Inferior parietal cortex (tissue), 1 donor: ENCODE data around the gene SDK2.

Experiments
- DNase-seq: peaks from one replicate; pipeline ENCODE4 v3.0.0-alpha.2; 2016; ENCODE audit errors: extremely low spot score

Gene SDK2

GRCh38 chr17:73506470-73507435, 137.5 kb downstream of the SDK2 start:
- DNase-seq = no peak

DNA sequence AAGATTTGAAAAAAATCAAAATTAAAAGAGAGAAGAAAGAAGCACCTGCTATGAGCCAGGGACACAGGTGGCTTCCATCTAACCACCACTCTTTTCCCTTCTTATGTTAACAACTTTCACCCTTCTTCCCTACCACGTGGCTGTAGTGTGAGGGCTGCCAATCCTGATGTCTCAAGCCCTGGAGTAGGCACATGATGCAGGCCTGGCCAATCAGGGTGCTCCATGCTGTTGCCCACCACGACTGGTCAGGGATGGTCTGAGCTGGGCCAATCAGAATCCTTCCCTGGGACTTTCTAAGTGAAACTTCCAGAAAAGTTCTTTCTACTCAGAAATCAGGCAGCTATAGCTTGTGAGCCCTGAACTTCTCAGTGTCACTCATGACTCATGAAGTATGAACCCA, 140.7 kb downstream of the SDK2 start:
- DNase-seq = no peak

GRCh38 chr17:73500414-73500999, 143.7 kb downstream of the SDK2 start:
- DNase-seq = no peak

DNA sequence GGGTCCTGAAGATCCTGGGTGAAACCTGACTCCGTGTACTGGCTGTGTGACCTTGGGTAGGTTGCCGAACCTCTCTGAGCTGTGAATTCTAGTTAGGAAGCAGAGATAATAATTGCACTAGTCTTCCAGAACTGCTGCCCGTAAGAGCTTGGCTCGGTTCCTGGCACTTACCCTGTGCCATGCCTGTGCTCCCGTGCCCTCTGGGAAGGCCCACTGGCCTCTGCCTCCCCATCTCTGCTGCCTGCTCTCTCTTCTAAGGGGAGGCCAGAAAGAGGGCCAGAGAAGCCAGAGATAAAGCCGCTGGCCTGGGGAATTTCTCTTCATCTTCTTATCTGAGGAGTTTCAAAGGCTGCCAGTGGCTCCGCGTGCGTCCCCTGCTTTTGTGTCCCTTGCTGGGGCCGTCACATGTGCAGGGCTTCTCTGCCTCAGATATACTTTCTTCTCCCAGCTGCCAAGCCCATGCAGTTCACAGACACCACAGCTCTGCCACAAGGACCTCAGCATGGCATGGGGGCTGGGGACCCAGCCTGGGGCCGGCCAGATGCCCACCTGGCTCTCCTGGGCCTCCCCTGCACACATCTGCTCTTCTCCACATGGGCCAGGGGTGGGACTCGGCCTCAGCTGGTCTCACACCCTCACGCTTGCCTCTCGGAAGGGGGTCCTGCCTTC, 145.2 kb downstream of the SDK2 start:
- no peak for DNase-seq

- DNase-seq = no peak
Measured at GRCh38 chr17:73498176-73498575, 146.1 kb downstream of the SDK2 start.

GRCh38 chr17:73497721-73498120, 146.5 kb downstream of the SDK2 start:
- no peak for DNase-seq

DNA sequence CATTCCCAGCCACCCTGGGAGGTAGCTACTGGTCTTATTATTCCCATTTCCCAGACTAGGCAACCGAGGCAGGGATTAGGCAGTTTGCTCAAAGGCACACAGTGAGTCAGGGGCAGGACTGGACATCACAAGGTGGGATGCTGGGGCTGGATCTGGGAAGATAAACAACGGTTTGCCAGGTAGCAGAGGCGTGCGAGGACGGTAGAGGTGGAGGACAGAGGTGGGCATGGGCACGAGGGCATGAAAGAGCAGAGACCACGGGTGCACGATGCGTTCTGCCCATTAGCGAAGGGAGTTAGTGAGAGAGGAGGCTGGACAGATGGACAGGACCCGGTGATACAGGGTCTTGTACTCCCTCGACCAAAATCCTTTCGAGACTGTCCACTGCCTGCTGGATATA, 148.0 kb downstream of the SDK2 start:
- DNase-seq = no peak

- DNase-seq = no peak
Measured at GRCh38 chr17:73495641-73496040, 148.6 kb downstream of the SDK2 start.

GRCh38 chr17:73494950-73495349, 149.3 kb downstream of the SDK2 start:
- DNase-seq = no peak

- no peak for DNase-seq
Measured at GRCh38 chr17:73493956-73494926, 150.0 kb downstream of the SDK2 start.

GRCh38 chr17:73492821-73493814, 151.1 kb downstream of the SDK2 start:
- DNase-seq = no peak

DNA sequence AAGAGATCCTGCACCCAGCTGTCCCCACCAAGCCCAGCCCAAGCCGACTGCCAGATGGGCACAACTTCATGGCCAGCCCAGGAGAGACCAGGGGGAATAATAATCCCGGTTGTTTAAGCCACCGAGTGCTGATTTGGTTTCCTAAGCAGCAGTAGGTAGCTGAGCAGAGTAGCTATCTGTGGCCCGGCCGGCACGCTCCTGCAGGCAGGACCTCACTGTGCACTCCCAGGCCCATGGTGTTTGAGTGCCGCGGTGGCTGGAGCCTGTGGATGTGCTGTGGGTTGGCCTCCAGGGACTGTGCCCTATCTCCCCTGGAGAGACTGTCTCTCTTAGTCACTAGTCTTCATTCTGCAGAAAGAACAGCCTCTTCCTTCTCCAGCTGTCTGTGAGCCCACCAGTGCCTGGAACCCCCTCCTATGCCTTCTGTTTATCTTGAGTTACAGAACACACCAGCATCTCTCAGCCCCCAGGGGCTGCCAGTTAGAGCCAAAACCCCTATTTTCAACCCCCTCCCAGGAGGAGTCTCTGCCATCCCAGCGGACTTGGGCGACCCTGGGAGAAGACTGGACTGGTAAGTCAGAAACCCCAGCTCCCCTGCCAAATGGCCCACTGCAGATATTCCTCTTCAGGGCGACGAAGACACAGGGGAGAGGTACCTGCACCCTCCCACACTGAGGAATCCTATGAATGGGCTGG, 152.0 kb downstream of the SDK2 start:
- DNase-seq = no peak

DNA sequence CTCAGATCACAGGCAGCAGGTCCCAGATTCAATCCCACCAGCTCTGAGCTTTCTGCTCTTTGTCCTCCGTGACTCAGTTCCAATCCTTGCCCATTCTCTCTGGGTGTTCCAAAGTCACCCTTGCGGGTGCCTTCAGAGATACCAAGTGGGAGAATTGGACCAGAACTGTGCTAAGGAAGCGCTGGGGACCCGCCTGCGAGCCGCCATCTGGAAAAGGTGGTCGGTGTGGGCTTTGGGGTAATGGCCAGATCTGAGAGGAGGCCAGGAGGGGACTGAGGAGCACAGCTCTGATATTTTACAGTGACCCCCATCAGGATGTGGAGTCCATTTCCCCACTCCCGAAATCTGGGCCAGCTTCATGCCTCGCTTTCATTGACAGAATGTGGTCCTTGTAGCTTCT, 152.6 kb downstream of the SDK2 start:
- no peak for DNase-seq

DNA sequence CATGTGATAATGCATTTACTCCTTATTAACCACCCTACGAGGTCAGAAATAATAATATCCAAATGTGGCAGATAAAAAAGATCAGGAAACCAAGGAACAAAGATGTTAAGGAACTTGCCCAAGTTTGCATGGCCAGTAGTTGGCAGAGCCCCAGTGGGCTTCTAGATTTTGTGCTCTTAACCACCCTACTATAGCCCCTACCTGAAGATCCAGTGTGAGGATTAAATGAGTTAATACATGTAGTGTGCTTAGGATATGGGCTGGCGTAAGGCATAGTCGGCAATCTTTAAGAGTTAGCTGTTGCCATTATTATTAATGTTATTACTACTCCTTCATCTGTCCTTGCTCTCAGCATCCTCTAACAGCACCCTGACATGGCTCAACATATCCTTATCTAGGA, 153.4 kb downstream of the SDK2 start:
- DNase-seq = no peak

DNA sequence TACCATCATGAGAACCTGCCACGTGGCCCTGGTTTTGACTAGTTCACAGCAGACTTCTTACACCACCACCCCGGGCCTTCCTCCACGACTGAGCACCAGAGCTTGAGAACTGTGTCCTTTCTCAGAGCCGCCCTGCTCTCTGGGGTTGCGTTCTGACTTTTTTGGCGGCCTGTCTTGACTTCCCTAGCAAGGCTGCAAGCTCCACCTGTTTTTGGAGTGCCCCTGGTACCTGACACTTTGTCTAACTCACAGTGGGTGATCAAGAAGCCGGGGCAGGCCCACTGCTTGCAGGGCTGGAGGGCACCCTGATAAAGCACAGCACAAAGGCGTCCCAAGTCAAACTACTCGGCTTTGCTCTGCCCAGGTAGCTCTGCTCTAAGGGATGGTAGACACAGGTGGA, 154.3 kb downstream of the SDK2 start:
- DNase-seq = no peak

DNA sequence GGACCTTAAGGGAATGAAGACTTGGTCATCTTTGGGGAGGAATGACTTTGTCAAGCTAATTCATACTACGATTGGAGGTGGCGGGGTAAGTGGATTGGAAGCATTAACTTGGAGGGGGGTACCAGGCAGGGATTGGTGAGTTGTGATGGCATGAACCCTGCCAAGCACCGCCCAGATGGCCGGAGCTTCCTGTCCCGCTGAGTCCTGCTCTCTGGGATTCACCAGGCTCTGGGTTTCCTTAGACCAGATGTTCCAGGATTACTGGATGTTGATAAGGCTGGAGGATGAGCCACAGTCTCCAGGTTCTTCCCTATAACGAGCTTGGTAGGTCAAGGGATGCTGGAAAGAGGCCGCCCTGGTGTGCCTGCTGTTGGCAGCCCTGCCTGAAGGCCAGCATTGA, 154.9 kb downstream of the SDK2 start:
- DNase-seq = no peak

- no peak for DNase-seq
Measured at GRCh38 chr17:73485130-73485529, 159.1 kb downstream of the SDK2 start.

- no peak for DNase-seq
Measured at GRCh38 chr17:73482894-73483293, 161.4 kb downstream of the SDK2 start.

GRCh38 chr17:73482251-73482716, 162.0 kb downstream of the SDK2 start:
- DNase-seq = no peak

DNA sequence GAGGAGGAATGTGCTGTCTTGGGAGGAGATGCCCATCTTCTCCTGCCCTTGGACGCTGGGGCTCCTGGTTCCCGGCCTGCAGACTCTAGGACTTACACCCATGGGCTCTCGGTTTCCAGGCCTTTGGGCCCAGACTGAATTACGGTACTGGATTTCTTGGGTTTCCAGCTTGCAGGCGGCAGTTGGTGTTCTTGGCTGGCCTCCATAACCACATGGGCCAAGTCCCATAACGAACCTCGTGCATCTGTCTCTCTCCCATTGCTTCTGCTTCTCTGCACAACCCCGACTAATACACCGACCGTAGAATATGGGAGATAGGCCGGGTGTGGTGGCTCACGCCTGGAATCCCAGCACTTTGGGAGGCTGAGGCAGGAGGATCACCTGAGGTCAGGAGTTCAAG, 162.6 kb downstream of the SDK2 start:
- no peak for DNase-seq
